Measurements from ENCODE around the gene UBB.
"Not testable (repeated sequence)": the region's sequence is repeated elsewhere in the genome, so short reads cannot be mapped to it uniquely, and the experiment has no call there.

The UBB gene

DNA sequence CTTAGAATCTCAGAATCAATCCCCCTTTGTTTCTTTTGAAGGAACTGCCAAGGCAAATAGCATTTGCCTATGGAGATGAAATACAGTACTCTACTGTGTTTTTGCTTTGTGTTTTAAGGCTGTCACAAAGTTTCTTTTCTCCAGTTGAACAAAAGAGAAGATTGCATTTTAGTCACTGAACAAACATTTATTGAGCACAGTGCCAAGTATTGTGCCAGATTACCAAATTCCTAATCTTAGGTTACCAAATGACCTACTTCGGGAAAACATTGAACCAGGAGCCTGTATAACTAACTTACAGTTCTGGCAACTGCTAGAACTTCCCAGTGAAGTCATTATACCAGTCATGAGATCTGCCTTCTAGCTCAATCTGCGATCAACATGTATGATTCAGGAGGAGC is 3.0 kb upstream of the UBB start:
- no peak for DNase-seq

DNA sequence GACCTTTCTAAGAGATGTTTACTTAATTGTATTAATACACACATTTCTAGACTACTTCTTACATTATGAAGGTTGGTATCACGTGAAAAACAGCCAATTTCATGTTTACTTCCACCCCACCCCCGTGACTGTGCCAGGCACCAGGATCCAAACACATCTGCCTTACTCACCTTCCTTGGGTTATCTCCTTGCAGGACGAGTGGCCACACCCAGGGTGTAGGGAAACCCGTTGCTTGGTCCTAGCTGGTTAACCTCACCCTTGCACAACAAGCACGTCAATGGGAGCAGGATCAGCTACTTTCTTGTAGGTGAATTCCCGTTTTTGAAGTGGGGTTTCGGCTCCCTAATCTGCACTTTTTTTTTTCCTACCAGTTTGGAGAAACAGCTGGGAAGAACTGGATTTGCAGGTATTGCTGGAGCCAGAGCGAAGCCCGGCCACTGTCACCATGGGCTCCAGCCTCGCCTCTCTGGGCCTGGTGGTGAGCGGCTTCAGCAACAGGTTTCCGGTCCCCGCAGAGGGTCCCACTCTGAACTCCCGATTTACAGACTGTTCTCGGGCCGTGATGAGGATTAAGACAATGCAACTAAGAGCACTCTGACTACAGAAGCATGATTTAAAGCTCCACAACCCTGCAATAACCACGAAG is 2.1 kb upstream of the UBB start:
- no peak for DNase-seq

DNA sequence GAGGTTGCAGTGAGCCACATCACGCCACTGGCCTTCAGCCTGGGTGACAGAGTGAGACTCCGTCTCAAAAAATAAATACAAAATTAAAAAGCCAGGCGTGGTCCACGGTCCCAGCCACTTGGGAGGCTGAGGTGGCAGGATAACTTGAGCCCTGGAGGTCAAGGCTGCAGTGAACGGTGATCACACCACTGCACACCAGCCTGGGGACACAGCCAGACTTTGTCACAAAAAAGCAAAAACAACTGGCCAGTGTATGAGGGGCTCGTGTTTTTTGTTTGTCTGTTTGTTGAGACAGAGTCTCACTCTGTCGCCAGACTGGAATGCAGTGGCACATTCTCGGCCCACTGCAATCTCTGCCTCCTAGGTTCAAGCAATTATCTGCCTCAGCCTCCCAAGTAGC is 1.2 kb upstream of the UBB start:
- no peak for DNase-seq

DNA sequence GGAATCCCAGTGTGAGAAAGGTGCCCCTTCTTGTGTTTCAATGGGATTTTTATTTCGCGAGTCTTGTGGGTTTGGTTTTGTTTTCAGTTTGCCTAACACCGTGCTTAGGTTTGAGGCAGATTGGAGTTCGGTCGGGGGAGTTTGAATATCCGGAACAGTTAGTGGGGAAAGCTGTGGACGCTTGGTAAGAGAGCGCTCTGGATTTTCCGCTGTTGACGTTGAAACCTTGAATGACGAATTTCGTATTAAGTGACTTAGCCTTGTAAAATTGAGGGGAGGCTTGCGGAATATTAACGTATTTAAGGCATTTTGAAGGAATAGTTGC is 567 bp downstream of the UBB start:
- no peak for DNase-seq

DNA sequence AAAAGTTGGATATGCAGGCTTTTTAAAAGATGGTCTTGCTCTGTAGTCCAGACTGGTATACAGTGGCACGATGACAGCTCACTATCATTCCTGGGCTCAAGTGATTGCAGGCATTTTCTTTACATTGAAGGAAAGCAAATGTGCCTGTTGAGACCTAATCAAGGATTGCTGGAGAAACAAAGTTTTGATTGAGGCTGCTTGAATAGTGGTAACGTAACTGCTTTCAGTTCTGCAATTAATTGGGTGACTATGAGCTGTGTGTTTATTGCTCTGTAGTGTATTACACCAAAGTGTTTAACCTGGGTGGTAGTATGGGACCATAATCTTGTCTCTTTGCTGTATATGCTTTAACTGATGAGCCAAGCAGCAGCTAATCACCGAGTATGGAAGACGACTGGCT is 2.3 kb downstream of the UBB start:
- no peak for DNase-seq

DNA sequence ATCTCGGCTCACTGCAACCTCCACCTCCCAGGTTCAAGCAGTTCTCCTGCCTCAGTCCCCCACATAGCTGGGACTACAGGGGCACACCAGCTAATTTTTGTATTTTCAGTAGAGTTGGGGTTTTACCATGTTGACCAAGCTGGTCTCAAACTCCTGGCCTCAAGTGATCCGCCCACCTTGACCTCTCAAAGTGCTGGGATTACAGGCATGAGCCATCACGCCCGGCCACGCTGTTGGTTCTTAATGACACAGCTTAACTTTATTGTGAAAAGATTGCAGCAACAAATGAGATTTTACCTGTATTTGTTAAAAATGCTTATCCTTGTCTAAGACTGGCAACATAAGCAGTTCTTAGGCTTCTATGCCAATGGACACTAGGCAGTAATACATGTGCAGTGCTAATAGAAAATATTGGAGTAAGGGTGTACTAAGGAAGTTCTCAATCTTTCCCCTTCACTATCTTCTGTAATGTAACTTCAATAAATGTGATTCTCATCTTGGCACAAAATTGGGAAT is 2.9 kb downstream of the UBB start:
- no peak for DNase-seq

DNA sequence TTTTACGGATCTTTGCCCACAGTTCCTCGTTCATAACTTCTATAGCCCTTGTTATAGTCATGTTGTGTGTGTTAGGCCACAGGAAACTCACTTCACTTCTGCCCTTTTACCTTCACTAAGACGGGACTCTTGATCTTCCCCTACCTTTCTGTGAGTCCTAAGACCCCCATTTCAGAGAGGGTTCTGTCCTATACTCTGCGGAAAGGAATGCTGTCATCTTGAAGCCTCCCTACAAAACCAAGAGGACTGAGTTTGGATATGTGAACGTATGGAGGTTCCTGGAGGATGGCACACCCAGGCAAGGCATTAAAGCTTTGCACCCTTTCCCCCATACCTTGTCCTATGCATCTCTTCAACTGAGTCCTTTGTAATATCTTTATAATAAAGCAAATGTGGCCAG is 3.7 kb downstream of the UBB start:
- no peak for DNase-seq

DNA sequence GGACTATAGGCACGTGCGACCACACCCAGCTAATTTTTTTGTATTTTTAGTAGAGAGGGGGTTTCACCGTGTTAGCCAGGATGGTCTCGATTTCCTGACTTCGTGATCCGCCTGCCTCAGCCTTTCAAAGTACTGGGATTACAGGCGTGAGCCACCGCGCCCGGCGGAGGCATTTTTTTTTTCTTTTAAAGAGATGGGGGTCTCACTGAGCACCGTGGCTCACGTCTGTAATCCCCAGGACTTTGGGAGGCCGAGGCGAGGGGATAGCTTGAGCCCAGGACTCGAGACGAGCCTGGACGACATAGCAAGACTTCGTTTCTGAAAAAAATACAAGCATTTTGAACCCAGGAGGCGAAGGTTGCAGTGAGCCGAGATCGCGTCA is 5.2 kb downstream of the UBB start:
- not testable (repeated sequence) for DNase-seq

DNA sequence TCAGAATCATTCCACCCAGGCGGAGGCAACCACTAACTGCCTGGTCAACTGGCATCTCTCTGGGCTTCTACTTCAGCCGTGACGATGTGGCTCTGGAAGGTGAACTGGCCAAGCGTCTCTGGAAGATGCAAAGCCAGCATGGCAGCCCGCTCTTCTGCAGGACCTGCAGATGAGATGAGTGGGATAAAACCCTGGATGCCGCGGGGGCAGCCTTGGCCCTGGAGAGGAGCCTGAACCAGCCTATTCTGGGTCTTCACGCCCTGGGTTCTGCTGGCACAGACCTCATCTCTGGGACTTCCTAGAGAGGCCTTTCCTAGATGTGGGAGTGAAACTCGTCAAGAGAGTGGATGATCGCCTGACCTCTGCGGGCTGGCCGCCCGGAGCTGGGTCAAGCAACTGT is 10.6 kb downstream of the UBB start:
- no peak for DNase-seq

DNA sequence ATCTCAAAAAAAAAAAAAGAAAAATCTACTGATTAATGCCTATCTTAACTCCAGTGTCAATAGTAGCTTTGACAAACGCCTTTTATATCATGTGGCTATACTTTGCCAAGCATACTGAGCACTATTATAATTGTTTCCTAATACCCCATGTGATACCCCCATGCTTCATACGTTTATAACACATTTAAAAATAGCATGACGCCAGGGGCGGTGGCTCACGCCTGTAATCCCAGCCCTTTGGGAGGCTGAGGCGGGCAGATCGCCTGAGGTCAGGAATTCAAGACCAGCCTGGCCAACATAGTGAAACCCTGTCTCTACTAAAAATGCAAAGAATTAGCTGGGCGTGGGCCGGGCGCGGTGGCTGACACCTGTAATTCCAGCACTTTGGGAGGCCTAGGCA is 11.6 kb downstream of the UBB start:
- DNase-seq, result not testable (repeated sequence)

DNA sequence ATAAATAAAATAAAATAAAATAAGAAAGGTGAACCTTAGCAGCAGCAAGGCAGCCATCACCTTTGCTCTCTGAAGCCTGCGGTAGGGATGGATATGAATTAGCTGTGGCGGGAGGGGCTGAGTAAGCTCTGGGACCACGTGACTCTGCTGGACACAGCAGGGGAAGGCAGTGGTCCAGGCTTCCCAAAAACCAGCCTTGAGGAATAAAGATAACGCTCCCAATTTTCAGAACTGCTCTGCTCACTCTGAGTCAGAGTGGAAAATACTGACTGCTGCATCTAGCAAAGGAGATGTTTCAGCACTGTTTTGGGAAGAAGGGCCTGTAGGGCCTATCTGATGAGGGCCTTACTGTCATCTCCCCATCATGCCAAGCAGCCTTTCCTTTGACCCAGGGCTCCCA is 15.0 kb downstream of the UBB start:
- not testable (repeated sequence) for DNase-seq

DNA sequence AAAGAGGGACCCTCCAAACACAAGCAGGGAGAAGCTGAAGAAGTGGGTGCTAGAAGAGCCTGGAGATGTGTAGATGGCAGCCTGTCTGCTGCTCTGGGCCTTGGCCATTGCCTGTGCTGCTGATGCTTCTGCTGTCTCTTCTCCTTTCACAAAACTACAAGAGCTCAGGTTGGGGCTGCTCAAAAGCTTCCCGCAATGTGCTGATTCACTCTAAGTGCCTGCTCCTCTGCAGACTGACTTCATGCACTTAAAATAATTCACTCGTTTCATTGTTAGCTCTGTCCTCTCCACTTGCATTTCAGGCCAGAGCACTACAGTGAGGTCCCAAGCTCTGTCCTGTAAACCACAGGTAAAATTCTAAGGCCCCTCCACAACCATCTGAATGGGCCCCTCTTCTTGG is 15.8 kb downstream of the UBB start:
- not testable (repeated sequence) for DNase-seq

DNA sequence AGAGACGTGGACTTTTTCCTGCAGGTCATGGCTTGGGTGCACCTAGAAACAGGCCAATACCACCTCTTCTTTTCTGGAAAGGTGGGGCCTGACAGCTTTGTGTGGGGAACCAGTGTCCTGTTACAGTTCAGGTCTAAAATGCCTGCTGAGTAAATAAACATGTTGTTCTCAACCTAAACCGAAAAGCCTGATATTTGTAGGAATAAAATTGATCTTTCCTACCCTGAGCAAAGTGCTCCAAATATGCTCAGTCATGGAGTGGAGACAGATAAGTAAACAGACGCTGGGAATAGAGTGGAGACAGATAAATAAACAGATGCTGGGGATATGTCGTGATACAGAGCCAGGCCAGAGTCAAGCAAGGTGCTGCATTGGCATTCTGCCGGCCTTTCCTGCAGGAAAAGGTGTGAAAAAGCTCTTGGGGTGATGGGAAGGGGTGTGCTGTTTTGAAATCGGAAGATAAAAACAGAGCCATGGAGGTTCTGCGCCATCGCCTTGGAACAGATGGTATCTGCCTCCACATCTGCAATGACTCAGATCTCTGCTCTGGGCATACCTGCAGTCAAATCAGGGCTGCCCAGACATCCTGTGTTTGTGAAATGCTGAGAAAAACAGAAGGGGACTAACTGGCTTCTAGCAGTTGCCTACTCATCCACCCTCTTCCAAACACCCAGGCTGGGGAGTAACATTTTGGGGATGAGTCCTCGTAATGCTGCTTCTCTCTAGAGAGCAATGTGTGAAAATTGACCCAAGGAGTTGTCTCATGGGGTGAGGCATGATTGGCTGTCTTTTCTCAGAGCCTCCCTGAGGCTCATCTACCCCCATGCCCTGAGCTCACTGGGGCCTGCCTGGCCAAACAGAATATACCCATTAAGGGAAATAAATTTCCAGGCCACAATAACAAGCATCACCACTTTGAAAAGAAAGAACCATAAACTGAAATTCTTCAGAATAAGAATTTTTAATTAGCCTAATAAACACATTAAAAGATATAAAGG is 17.7 kb downstream of the UBB start:
- no peak for DNase-seq

DNA sequence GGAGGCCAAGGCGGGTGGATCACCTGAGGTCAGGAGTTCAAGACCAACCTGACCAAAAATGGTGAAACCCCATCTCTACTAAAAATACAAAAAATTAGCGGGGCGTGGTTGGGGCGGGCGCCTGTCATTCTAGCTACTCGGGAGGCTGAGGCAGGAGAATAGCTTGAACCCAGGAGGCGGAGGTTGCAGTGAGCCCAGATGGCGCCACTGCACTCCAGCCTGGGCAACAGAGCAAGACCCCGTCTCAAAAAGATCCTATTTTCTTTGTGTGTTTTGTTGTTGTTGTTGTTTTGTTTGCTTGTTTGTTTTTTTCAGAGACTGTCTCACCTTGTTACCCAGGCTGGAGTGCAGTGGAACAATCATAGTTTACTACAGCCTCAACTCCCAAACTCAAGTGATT is 23.0 kb downstream of the UBB start:
- DNase-seq, result not testable (repeated sequence)

DNA sequence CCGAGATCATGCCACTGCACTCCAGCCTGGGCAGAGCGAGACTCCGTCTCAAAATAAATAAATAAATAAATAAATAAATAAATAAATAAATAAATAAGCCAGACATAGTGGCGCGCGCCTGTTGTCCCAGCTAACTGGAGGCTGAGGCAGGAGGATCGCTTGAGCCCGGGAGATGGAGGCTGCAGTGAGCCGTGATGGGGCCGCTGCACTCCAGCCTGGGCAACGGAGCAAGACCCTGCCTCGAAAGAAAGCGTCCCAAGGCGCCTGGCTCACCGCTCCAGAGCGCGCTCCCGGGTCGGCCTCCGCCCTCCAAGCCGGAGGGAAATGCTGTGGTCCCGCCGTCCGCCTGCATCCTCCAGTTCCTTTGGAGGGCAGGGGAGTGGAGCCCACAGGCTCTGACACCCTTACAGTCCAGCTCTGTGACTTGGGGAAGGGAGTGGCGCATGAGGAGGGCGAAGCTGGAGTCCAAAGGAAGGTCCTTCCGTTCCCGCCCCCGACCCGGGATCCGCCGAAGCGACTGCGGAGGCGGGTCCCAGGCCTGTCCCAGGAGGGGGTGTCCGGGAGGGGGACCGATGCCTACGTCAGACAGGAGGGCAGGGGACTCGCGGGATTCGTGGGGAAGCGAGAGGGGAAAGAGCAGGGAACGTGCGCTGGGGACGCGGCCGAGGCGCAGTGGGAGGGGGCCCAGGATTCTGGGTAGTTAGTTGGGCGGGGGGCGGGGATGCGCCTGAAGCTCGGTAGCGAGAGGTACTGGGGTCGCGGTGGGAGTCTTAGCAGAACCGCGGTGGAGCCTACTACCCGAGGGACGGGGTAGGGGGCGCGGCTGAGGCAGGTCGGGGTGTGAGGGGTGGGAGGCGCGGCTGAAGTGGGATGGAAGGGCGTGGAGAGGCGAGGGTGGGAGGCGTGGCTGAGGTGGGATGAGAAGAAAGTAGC is 26.1 kb downstream of the UBB start:
- DNase-seq, result no peak

DNA sequence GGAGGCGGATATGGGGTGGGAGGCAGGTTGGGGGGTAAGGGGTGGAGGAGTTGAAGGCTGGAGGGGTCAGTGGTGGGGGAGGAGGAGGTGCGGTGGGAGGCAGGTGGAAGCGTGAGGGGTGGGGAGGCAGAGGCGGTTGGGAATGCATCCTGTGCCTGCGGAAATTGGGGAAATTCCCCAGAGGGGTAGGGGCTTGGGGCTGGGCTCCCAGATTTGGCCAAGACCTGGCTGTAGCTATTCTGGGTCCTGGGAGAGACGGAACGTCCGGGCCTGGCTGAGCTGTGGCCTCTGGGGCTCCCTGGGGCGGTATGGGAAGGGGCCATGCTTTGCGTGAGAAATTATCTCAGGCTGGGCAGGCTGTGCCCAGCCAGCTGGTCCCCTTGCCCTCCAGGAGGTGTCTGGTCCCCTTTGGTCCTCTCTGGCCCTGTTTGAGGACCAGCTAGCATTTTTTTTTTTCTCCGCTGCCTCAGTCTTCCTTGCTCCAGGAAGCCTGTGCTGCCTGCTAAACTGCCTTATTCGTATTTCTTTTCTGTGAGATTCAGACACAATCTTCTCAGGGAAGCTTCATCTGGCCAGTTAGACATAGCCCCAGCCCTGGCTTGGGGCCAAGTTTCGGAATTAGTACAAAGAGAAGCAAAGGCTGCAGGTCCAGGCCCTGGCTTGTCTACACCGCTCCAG is 27.2 kb downstream of the UBB start:
- DNase-seq, result peak; percentile 20

DNA sequence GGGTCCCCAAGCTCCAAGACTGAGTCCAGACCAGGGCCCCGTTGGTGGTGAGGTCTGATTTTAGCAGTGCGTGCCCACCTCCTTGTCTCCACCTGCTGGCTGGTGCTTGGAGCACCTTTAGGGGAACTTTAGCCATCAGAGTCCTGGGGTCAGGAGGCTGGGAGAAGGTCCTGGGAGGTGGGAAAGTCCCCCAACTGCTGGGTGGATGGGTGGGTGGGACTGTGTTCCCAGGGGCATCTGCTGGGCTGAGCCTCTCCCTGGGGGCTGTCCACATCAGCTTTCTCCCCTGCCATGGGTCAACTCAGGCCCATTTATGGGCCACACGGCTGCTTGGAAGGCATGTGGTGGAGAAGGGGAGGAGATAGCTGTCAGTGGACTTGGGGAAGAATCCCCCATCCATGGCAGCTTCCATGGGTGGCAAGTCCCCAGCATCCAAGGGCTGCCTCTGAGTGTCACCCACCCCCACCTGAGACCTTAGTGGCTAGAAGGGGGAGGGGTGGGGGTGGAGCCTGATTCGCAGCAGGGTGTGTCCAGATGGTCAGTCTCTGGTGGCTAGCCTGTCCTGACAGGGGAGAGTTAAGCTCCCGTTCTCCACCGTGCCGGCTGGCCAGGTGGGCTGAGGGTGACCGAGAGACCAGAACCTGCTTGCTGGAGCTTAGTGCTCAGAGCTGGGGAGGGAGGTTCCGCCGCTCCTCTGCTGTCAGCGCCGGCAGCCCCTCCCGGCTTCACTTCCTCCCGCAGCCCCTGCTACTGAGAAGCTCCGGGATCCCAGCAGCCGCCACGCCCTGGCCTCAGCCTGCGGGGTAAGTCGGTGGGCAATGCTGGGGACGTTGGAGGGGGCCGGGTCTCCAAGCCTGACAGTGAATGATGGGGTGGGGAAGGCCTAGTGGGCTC is 34.4 kb downstream of the UBB start, which contains the start of gene TRPV2:
Gene TRPV2, plus strand, starts transcription at position 541 of the 894 bp plus-strand sequence. CDS start 2,098 bp downstream, outside the sequence.
- DNase-seq, result no peak

DNA sequence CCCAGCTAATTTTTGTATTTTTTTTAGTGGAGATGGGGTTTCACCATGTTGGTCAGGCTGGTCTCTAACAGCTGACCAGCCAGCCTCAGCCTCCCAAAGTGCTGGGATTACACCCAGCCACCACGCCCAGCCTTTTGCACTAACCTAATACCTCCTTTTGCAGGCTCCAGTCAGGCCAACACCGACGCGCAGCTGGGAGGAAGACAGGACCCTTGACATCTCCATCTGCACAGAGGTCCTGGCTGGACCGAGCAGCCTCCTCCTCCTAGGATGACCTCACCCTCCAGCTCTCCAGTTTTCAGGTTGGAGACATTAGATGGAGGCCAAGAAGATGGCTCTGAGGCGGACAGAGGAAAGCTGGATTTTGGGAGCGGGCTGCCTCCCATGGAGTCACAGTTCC is 36.5 kb downstream of the UBB start:
- no peak for DNase-seq

DNA sequence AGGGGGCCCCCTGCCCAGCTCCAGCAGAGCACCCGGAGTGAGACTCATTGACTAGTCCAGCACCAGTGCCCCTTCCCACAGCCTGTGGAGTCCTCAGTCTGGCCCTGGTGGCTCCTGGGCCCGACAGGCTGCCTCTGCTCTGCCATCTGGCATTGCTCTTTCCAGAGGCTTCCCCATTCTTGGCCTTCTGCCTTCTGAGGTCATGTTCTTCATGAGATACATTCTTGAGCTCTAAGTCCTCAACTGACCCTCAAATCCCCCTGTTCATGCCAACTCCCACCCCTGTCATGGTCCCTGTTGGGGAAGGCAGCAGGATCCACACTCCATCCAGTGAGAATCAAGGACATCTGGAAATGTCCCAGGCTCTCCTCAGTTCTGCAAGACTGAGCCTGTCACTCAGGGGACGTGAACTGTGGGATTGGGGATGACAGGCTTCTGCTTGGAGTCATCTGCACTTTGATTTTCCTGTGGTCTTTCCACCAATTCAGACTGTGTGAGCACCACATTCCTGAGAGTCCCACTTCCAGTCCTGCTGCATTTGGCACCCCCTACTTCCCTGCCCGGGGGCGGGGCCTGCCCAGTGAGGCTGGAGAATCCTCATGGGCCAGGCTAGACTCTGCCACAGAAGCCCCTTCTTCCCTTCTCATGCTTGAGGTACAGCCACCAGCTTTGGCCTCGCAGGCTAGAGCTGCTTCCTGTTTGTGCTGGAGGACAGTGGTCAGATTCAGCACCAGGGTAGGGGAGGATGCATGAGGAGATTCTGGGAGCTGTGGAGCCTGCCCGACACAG is 37.2 kb downstream of the UBB start:
- no peak for DNase-seq

DNA sequence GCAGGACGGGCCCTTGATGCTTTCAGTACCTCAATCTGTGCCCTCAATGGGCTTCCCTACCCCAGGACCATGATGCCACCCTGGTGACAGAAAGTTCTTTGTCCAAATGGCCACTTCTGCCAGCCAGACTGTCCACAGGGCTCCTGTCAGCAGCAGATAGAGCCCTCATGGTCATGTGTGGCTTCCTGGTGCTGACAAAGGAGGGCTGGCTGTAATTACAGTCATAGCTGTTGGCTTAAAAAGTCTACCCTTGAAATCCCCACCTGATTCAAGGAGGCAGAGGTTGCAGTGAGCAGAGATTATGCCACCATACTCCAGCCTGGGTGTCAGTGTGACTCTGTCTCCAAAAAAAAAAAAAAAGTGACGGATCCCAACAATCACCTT is 37.8 kb downstream of the UBB start:
- no peak for DNase-seq

All from NCI-H1092 treated with DMSO at 0.1 percent for 48 hours (cell line).